Measurements from ENCODE around the gene SMC1B. TPM values are rescaled to one million over a fixed set of nuclear protein-coding genes. Genes with fewer than 3 reads are reported as not detected.

Gene SMC1B
- total and polyA plus RNA-seq, 9 of the 15 experiments (the other 6 are each of a cell fraction or from before 2014, with no cell fraction given), result 0.03 TPM; not detected in 8

- TF ChIP-seq ZBTB34 (CRISPR knock-in tag; IDR thresholded peaks at IDR 0.05), result no peak
- peak; percentile 81 for TF ChIP-seq ZNF395 (CRISPR knock-in tag; IDR thresholded peaks at IDR 0.05)
- TF ChIP-seq KLF1 (tag; IDR thresholded peaks at IDR 0.05), result no peak
- TF ChIP-seq FOXO4 (CRISPR knock-in tag; IDR thresholded peaks at IDR 0.05), result no peak
- no peak for TF ChIP-seq ETV1 (tag; conservative IDR thresholded peaks at IDR 0.05; ENCODE audit: low read depth)
- no peak for TF ChIP-seq ATF3 (IDR thresholded peaks at IDR 0.05)
- TF ChIP-seq ATF3 (CRISPR knock-in tag; conservative IDR thresholded peaks at IDR 0.05), result no peak
- peak; percentile 70 for TF ChIP-seq KDM5B (IDR thresholded peaks at IDR 0.05; ENCODE audit: insufficient replicate concordance, low read depth, low read length)
- no peak for TF ChIP-seq ZNF668 (CRISPR knock-in tag; IDR thresholded peaks at IDR 0.05)
- no peak for TF ChIP-seq GTF2E2 (tag; IDR thresholded peaks at IDR 0.05)
- TF ChIP-seq CBX1 (IDR thresholded peaks at IDR 0.05; ENCODE audit: low read depth), result no peak
- no peak for TF ChIP-seq ZNF444 (CRISPR knock-in tag; IDR thresholded peaks at IDR 0.05)
- TF ChIP-seq ZNF512 (tag; IDR thresholded peaks at IDR 0.05), result no peak
- TF ChIP-seq ZNF347 (CRISPR knock-in tag; IDR thresholded peaks at IDR 0.05; ENCODE audit: low read depth), result no peak
- no peak for TF ChIP-seq ZNF124 (CRISPR knock-in tag; IDR thresholded peaks at IDR 0.05)
- no peak for TF ChIP-seq NCOA6 (IDR thresholded peaks at IDR 0.05)
- TF ChIP-seq ZFPM2 (CRISPR knock-in tag; IDR thresholded peaks at IDR 0.05), result no peak
- no peak for TF ChIP-seq U2AF2 (optimal IDR thresholded peaks at IDR 0.05; ENCODE audit: low read depth, low read length)
- no peak for TF ChIP-seq ZNF217 (CRISPR knock-in tag; IDR thresholded peaks at IDR 0.05)
- no peak for TF ChIP-seq NFE2 (IDR thresholded peaks at IDR 0.05; ENCODE audit: low read depth)
- no peak for TF ChIP-seq ZNF175 (CRISPR knock-in tag; IDR thresholded peaks at IDR 0.05; ENCODE audit: low read depth)
- no peak for TF ChIP-seq PCBP1 (IDR thresholded peaks at IDR 0.05; ENCODE audit: low read depth, low read length, poor library complexity, severe bottlenecking)
Observed at GRCh38 chr22:45309422-45310227, 103.8 kb downstream of the SMC1B start, which contains the start of gene FAM118A (continued).

Measured in K562 (cell line).